GM13977 (cell line): ENCODE results near the gene SPO11.

Source experiments
- DNase-seq: peaks from one replicate; pipeline ENCODE4 v3.0.0; 2012; ENCODE audit warnings: low spot score
- CTCF ChIP-seq: IDR thresholded peaks from 2 replicates; pipeline ENCODE4 v1.5.1; 2012; ENCODE audit warnings: mild to moderate bottlenecking, control low read depth; ENCODE audit not compliant: insufficient read depth; ENCODE audit errors: extremely low read depth, missing control alignments
- in situ Hi-C: fragments of 300-500 bp; cut with MboI; formaldehyde crosslinking; loops from one replicate; pipeline ENCODE4 v1.12.0; 2022; ENCODE audit warnings: low sequenced_read_pairs, low pct_unique_long_range_greater_than_20kb, mixed read lengths, inconsistent platforms; ENCODE audit not compliant: unreplicated experiment

Gene SPO11

GRCh38 chr20:57292611-57293010 lies 37.0 kb upstream of the SPO11 start:
- DNase-seq, result no peak
- TF ChIP-seq CTCF, result no peak
- in situ Hi-C loops, result no loop called here

- no peak for TF ChIP-seq CTCF
- in situ Hi-C loops, result no loop called here
- DNase-seq, result no peak
These were observed 35.6 kb upstream of the SPO11 start for GRCh38 chr20:57293995-57294394.

GRCh38 chr20:57294550-57294949 lies 35.1 kb upstream of the SPO11 start:
- TF ChIP-seq CTCF, result no peak

GRCh38 chr20:57298457-57298856 lies 31.1 kb upstream of the SPO11 start:
- no peak for TF ChIP-seq CTCF
- in situ Hi-C loops, result no loop called here
- DNase-seq, result no peak

More at GRCh38 chr20:57294550-57294949, 35.1 kb upstream of the SPO11 start:
- in situ Hi-C loops, result no loop called here
- no peak for DNase-seq

GRCh38 chr20:57301026-57301425 lies 28.6 kb upstream of the SPO11 start:
- in situ Hi-C loops, result no loop called here
- TF ChIP-seq CTCF, result no peak
- no peak for DNase-seq

- no peak for DNase-seq
- in situ Hi-C loops, result no loop called here
These were observed 22.9 kb upstream of the SPO11 start for GRCh38 chr20:57306747-57307146.

More at GRCh38 chr20:57306747-57307146, 22.9 kb upstream of the SPO11 start:
- TF ChIP-seq CTCF, result no peak
